GM19324 (cell line): ENCODE data around the gene GRID2.
"Not testable (repeated sequence)": the region's sequence is repeated elsewhere in the genome, so short reads cannot be mapped to it uniquely, and the experiment has no call there.

Experiments
- ATAC-seq: cut with Tn5 transposase; IDR thresholded peaks from one replicate; pipeline ENCODE4 v1.9.1; 2021; ENCODE audit warnings: mild to moderate bottlenecking, moderate library complexity; ENCODE audit not compliant: unreplicated experiment, low FRiP score

GRID2 gene

DNA sequence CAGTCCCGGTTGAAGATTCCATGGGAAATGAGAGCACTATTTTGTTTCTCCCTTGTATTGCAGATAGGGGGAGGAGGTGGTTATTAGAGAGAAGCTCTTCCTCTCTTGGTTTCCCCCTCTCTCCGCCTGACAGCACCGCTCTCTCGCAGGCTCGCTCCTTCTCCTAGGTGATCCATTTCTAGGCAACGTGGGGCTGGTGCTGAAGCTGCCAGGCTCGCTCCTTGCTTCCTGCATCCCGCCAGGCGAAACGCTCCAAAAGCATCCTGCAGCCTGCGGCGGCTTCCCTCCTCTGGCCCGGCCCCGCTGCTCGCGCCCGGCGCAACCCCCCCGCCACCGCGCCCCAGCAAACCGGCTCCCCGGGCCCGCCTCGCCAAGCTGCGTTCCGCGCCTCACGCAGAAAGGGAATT lies at the start of gene GRID2:
GRID2 (plus strand) TSS at position 346 of the 407 bp plus-strand sequence.
- no peak for ATAC-seq

DNA sequence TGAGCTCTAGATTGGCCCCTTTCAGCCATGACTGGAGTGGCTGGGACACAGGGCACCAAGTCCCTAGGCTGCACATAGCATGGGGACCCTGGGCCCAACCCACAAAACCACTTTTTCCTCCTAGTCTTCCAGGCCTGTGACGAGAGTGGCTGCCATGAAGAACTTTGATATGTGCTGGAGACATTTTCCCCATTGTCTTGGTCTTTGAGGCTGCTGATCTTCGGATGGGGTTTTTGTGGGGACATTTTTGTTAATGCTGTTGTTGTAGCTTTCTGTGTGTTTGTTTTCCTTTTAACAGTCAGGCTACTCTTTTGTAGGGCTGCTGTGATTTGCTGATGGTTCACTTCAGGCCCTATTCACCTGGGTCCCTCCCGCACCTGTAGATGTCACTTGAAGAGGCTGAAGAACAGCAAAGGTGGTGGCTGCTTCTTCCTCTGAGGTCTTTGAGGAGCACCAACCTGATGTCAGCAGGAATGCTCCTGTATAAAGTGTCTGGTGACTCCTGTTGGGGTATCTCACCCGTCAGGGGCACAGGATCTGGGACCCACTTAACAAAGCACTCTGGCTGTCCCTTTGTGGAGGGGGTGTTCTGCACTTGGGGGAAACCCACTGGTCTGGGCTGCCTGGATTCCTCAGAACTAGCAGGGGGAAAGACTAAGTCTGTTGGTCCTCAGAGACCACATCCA lies 49.6 kb upstream of the GRID2 start:
- ATAC-seq: no peak

DNA sequence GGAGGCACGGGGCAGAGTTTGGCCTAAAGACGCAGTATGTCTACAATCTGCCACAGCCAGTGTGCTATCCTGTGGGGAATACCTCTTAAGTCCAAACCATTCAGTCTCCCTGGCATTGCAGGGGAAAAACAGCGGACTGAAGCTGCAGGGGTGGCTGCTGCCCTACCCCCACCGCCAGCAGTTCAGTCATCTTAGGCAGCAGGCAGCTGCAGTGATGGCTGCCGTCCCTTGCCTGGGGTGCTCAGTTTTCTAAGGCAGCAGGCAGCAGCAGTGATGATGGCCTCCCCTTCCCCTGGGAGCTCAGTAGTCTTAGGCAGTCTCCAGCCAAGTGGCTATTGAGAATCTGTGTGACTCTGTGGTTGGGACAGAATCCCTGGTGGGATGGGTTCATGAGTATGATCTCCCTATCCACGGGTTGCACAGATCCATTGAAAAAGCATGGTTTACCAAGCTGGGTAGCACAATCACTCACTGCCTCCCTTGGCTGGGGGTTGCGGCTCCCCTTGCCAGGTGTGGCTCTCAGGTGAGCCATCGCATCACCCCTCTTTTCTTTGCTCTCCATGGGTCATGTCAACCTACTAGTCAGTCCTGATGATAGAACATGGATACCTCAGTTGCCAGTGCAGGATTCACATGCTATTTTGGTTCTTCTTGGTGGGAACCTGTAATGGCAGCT lies 48.9 kb upstream of the GRID2 start:
- no peak for ATAC-seq

- ATAC-seq: no peak
Observed at GRCh38 chr4:92255920-92256244, 47.9 kb upstream of the GRID2 start.

DNA sequence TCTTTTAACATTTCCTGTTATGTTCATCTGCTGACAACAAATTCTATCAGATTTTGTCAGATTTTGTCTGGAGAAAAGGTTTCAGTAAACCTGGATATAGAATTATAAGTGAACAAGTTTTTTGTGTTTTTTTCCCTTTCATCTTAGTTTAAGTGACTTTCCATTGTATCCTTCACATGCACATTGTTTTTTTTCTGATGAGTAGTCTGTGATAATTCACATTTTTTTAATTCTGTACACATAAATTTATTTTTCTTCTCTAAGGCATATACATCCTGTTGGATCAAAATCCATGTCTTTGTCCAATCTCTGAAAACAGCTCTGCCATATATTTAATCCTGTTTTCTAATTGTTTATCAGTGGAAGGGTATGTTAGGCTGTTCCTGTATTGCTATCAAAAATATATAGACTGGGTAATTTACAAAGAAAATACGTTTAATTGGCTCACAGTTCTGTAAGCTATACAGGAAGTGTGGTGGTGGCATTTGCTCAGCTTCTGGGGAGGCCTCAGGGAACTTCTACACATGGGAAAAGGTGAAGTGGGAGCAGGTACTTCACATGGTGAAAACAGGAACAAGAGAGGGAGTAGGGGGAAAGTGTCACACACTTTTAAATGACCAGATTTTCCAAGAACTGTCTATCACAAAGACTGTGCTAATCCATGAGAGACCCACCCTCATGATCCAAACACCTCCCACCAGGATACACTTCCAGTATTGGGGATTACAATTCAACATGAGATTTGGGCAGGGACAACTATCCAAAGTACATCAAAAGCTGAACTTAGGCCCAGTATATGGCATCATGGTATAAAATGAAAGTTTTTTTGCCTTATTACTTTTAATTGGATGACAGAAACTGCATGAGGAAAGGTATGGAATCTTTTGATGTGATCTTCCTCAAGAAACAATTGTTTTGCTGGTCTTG lies 45.6 kb upstream of the GRID2 start:
- ATAC-seq: no peak

GRCh38 chr4:92261256-92261655 lies 42.5 kb upstream of the GRID2 start:
- ATAC-seq: no peak

- no peak for ATAC-seq
Observed at GRCh38 chr4:92262371-92262770, 41.4 kb upstream of the GRID2 start.

GRCh38 chr4:92263010-92263409 lies 40.8 kb upstream of the GRID2 start:
- no peak for ATAC-seq

DNA sequence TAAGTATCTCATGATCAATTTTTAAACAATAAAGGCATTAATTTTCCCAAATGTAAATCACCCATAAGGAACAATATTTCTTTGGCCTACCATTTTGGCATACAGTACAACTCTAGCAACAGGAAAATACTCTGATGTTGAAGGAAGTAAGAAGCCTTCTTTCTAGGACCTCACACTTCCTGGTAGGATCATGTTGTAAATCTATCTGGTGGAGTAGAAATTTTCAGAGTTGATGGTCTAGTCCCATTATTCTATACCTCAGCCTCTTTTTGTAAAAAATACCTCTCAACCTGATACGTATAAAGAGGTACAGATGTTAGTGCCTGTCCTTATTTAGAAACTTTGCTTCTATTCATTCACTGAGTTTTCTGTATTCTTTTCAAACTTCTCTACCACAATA lies 40.2 kb upstream of the GRID2 start:
- no peak for ATAC-seq

GRCh38 chr4:92264163-92264562 lies 39.6 kb upstream of the GRID2 start:
- ATAC-seq: no peak

- no peak for ATAC-seq
Observed at GRCh38 chr4:92265021-92265420, 38.7 kb upstream of the GRID2 start.

DNA sequence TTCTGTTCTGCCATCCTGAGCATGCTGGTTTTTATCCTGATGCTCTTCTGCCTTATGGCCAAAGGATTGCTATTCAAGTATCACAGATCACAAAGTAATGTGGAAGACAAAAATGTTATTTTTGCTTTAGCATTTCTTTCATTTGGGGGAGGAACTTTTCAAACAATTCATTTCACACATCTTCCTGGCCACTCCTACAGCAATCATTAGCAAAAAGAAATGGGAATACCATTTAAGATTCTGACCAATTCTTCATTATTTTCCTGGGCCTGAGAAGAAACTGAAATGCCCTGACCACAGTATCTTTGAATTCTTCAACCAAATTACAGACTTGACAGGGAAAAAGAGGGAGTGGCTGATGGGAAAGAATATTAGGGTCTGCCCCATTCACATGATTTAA lies 38.0 kb upstream of the GRID2 start:
- no peak for ATAC-seq

GRCh38 chr4:92266521-92266920 lies 37.2 kb upstream of the GRID2 start:
- ATAC-seq: no peak

- no peak for ATAC-seq
Observed at GRCh38 chr4:92268642-92269041, 35.1 kb upstream of the GRID2 start.

DNA sequence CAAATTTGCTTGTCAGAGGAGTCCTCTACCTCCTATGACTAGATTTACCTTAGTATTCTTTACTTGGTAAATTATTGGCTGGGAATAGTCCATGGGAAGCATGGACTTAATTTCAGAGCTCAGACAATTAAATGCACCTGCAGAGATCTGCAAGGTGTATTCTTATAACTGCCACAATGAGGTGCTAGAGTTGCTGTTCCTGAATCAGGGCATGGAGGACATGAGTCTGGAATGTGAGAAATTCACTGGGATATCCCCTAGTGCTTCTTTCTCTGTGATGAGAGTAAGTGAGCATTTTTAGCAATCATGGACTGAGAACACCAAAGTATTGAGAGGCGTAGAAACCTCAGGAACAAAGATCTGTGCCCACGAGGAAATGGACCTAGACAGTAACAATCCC lies 32.9 kb upstream of the GRID2 start:
- no peak for ATAC-seq

DNA sequence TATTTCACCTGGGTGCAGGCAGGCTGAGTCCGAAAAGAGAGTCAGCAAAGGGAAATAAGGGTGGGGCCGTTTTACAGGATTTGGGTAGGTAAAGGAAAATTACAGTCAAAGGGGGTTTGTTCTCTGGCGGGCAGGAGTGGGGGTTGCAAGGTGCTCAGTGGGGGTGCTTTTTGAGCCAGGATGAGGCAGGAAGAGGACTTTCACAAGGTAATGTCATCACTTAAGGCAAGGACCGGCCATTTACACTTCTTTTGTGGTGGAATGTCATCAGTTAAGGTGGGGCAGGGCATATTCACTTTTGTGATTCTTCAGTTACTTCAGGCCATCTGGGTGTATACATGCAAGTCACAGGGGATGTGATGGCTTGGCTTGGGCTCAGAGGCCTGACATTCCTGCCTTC lies 32.2 kb upstream of the GRID2 start:
- not testable (repeated sequence) for ATAC-seq

DNA sequence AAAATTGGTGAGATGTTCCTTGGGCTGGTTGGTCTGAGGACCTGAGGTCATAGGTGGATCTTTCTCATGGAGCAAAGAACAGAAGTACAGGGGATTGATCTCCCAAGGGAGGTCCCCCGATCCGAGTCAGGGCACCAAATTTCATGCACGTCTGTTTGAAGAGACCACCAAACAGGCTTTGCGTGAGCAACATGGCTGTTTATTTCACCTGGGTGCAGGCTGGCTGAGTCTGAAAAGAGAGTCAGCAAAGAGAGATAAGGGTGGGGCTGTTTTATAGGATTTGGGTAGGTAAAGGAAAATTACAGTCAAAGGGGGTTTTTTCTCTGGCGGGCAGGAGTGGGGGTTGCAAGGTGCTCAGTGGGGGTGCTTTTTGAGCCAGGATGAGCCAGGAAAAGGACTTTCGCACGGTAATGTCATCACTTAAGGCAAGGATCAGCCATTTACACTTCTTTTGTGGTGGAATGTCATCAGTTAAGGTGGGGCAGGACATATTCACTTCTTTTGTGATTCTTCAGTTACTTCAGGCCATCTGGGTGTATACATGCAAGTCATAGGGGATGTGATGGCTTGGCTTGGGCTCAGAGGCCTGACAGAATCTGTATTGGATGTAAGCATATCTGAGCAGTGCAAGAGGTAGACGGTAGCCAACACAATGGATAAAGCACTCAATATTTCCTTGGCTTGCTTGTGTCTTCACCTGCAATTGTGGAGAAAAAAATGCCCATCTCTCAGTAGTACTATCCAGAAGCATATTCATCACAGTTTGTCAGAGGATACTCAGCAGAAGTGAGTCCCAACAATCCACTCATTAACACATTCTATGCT lies 26.5 kb upstream of the GRID2 start:
- ATAC-seq: not testable (repeated sequence)

DNA sequence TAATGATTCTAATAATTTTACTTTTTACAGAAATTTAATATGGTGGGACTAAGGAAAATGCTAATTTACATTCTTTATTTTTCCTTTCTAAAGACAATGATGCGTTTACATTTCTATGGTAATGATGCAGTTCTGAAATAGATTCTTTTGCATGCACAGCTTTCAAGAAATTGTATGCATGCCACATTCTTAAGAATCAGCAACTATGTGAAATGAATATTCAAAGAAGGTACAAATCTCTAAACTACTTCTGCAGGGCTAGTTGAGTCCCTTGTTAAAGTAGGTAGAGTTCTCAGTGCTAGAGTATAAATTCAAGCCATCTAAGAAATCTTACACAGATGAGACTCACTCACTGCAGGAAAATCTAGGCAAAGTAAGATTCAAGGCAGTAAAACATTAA lies 24.5 kb upstream of the GRID2 start:
- no peak for ATAC-seq

DNA sequence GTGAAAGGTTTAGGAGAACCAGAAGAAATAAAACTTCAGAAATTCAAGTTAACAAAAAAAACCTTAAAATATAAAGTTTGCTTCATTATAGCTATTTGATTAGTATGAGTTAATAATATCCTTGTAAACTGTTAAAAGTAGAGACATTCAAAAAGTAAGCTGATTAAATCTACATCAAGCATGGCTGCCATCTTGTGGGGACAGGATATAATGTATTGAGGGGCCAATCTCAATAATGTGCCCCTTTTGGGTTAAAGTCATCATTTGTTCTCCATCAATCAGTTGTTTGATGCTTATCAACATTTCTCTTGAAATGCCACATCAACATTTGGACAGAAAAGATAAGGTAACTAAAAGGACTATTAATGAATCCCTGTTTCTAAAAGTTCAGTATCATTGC lies 4.6 kb upstream of the GRID2 start:
- no peak for ATAC-seq

DNA sequence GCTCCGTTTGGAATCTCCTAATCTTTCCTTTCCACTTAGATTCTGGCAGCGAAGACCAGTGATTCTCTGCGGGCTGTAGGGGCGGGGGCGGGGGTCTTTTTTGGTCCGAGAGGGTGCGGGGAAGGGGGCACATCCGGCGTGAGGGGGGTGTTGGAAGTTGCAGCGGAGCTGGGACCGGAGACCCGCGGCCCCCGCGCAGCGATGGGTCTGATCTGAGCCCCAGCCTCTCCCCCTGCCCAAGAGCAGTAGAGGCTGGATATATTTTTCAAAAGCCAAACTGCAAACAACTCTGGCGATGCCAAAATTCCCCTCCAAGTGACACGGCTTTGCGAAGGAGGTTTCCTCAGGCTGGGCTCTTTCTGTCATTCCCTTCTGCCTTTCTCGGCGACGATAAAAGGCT lies 355 bp downstream of the GRID2 start:
- ATAC-seq: no peak

GRCh38 chr4:92304606-92305005 lies 840 bp downstream of the GRID2 start:
- ATAC-seq: no peak
